ENCODE results near the gene TRIM29.

TRIM29 gene

DNA sequence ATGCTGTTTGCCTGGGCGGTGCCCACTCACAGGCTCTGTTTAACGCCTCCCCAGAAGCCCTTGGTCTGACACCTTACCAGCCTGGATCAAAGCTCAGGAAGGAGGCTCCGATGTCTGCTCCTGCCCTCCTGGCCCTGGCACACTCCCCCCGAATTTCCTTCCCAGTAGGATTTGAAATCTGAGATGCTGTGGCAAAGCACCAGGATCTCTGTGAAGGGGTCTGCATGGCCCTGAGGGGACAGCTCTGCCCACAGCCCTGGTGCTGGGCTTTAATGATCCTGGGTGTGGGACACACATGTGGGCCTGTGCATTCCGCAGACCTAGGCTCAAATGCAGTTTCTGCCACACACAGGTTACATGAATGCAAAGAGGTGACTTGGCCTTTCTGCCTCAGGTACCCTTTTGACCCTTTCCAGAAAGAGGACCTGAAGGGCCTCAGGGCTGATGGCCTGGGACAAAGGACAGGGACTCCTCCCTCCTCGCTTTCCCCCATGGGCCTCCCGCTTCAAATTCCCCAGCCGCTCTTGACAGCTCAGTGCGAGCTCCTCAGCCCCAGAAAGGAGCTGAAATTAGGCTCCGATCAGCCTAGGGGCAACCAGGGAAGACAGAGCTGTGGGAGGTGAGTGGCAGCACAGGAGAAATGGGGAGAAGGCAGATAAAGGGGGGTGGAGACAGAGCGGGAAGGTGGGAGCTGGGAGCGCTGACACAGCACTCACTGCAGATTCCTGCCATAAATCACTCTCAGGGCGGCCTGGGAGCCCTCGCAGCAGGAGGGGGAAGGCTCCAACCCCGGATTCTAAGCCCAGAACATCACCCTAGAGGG is 41.3 kb downstream of the TRIM29 start:
- no peak for DNase-seq

GRCh38 chr11:120095516-120095915 is 42.4 kb downstream of the TRIM29 start:
- no peak for DNase-seq

GRCh38 chr11:120091701-120092100 is 46.2 kb downstream of the TRIM29 start:
- no peak for DNase-seq

- DNase-seq: no peak
These were observed 46.8 kb downstream of the TRIM29 start for GRCh38 chr11:120091121-120091520.

DNA sequence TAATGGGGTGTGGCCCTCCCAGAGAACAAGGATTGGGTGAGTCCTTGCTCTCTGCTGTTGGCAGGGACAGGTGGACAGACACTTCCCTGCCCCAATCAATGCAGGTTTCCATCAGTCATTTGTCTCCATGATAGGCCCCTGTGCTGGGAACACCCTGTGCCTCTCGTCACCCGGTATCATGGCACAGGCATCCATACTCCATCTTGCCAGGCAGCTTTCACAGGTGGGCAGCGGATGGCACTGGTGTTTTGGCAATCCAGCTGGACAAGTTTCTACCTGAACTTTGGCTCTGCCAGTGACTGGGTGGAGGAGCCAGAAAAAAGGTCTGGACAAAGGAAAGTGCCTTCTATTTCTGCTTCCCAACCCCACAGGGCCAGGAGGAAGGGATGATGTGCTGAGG is 47.5 kb downstream of the TRIM29 start:
- DNase-seq: no peak

DNA sequence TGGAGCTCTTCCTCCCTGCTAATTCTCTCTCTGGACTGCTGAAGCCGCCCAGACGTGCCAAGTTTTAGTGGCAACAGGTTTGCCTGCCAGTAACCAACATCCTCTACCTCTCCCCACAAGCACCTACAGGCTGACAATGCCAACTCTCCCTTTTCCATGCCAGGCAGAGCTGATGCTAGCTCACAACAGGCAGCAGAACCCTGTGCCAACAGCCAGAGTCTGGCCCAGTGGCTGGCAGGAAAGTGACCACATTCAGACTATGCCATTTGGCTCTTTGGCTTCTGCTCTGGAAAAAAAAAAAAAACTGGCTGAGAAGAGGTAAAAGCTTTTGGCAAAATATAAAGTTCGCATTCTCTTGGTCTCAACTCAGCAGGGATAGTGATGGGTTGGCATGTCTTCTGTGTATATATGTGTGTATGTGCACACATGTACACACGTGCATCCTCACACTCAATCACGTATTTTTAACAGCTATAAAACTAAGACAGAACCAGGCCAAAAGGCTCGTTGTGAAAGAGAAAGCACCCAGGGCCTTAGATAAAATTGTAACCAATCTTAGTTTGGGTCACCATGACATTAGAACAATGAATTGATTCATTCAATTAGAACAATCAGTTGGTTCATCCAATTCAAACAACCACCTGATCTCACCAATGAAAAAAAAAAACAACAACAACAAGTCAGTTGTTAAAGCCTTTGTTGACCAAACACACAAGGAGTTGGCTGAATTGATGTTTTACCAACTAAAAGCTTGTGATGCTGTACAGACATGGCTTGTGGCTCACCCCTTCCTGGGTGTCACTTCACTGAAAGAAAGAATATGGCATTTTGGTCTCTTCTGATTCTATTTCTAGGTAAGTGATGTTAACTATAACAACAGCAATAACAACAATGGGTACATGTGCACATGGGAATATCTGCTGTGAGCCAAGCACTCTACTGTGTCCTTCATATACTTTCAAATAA is 48.6 kb downstream of the TRIM29 start:
- no peak for DNase-seq

- DNase-seq: no peak
These were observed 49.9 kb downstream of the TRIM29 start for GRCh38 chr11:120088056-120088455.

GRCh38 chr11:120086651-120087050 is 51.3 kb downstream of the TRIM29 start:
- no peak for DNase-seq

- DNase-seq: no peak
These were observed 57.9 kb downstream of the TRIM29 start for GRCh38 chr11:120079750-120080610.

DNA sequence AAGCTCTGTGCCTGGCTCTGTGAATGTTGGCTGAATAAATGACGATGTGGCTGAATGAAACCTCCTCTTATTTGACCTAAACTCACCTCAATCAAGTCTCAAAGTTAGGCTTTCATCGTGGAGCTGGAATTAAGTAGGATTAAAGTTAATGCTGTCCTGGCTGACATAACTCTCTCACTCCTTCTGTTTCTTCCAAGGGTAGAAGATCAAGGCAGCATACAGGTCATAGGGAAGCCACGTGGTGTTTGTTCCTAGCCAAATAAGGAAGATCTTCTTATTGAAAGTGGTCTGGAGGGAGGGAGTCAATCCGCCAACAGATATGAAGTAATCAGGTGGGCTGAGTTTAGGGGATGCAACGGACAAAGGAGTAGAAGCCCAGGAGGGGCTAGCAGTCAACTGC is 59.5 kb downstream of the TRIM29 start:
- no peak for DNase-seq

- DNase-seq: no peak
These were observed 63.8 kb downstream of the TRIM29 start for GRCh38 chr11:120074076-120074475.

DNA sequence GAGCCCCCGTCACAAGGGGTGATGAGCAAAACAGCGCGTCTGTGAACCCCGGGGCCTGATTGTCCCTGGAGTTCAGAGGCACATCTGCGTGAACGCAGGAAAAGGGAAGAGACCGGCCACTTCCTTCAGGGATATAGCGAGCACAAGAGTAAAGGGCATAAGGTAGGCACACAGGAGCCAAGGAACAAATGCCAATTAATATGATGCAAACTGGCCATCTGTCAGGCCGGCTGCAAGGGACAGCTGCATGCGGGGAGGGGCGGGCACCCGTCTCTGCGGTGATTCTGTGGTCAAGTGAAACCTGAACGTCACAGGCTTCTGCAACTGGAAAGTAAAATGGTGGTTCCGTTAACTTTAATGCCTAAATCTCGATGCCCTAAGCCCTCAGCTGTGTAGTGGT is 64.7 kb downstream of the TRIM29 start:
- DNase-seq: no peak

DNA sequence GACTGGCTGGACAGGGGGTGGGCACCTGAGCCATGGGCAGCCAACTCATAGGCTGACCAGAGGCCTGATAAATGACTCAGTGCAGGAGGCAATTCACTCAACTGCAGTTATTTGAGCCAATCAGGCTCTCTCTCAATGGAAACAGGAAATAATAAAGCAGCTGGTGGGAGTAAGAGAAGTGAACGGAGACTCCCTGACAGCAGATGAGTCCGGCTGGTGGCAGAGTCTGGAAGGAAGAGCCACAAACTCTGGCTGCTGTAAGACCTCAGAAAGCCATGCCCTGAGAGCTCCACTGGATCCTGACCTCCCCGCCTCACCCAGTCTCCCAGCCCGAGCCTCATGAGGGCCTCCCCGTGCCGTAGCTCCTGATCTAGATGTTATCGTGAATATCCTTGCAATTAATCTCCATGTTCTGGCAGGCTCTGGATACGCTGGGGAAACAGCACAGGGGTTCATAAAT is 69.8 kb downstream of the TRIM29 start:
- no peak for DNase-seq

- no peak for DNase-seq
These were observed 70.3 kb downstream of the TRIM29 start for GRCh38 chr11:120067438-120068113.

DNA sequence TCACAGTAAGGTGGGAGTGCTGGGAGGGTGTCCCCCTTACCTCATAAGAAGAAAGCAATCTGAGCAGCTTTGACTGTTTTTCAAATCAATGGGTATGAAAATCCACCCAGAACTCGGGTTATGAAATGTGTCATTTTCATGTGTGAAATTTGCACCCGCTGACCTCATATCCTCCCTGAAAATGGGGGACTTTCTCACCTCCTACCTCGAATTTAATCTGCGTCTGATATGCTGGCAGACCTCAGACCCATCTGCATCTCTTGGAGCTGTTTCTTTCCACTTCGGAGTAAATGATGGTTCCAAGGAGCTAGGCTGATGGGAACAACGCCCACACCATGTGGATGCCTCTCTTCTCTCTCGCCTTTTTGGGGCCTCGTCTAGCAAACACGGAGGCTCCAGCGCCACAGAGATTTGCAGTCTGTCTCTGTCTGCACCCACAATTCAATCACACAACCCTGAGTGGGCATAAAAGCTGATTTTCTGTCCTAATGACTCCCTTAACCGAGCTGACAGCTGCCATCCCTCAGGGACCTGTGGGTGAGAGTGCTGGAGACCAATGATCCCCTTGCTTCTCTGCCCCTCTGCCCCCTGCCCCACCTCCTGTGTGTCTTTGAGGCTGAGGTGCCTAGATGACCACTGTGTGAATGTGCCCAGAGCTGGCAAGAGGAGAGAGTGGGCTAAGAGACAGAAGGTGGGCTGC is 71.0 kb downstream of the TRIM29 start:
- DNase-seq: no peak

- no peak for DNase-seq
These were observed 72.0 kb downstream of the TRIM29 start for GRCh38 chr11:120065876-120066275.

- DNase-seq: no peak
These were observed 72.7 kb downstream of the TRIM29 start for GRCh38 chr11:120065176-120065575.

- DNase-seq: no peak
These were observed 73.6 kb downstream of the TRIM29 start for GRCh38 chr11:120064341-120064740.

DNA sequence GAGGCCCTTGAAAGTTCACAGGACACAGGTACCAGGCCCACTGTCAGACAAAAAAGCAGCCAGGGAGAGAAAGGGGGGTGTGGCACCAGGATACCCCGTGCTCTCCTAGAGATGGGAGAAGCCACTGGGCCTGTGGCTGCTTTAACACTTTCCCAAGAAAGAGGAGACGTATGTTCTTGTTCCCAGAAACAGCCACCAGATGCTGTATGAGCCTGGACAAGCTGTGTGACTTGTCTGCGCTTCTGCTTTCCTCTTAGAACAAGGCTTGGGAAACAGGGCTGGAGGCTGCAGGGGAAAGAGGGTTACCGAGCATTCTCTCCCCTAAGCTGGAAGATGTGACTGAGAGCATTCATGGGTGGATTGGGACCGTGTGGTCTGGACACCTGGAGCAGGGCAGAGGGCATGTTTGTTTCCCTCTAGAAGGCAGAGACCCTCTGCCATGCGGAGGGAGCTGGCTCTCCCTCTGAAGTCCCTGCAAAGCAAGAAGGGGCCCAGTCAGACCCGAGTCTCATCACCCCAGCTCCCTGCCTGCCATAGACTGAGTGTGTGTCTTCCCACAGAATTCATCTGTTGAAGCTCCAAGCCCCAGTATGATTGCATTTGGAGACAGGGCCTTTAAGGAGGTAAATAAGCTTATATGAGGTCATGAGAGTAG is 74.1 kb downstream of the TRIM29 start:
- no peak for DNase-seq

DNA sequence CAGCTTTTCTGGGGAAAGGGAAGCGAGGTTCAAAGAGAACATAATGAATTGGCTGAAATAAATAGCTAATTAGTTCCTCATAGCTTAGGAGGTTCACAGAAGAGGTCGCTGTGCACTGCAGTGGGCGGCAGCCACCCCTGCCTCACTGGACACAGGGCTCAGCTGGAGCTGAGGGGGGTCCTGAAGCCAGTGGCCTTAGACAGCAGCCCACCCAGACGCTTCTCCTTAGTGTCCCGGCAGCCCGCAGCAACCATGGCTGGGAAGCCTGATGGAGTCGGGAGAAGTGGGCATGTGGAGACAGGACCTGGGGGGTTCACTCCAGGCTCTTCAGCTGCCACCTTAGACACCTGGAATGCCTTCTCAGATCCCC is 75.4 kb downstream of the TRIM29 start:
- no peak for DNase-seq

Measured in T-helper 9 cell (primary cell).